H1 (cell line): ENCODE results near the gene TBCE. TPM values are rescaled to one million over a fixed set of nuclear protein-coding genes. Genes with fewer than 3 reads are reported as not detected.
A peak's percentile ranks its signal among the peaks of the same experiment; 100 is the strongest.

Experiments
- CTCF ChIA-PET: fragments of 300-600 bp; sonication (Branson Sonifier 250); formaldehyde crosslinking; loops from one replicate; lab custom pipeline; 2021; ENCODE audit not compliant: partially characterized antibody; lab: Charles Lee
- POLR2A ChIA-PET: fragments of 300-600 bp; sonication (Branson Sonifier 250); formaldehyde crosslinking; loops from one replicate; lab custom pipeline; 2021; ENCODE audit warnings: inconsistent platforms; ENCODE audit not compliant: partially characterized antibody; lab: Charles Lee
- DNase-seq, 2 experiments: peaks; one replicate each; pipeline versions ENCODE4 v3.0.0 to v3.0.0-alpha.2; 2010 to 2022; ENCODE audit warnings: low spot score in 2 of 2, low read depth in 1 of 2, mixed read lengths in 1 of 2
- FAIRE-seq: peaks from 2 replicates; lab custom pipeline; 2011; peaks lifted over from hg19 to GRCh38; lab: Jason Lieb, UNC
- H2AFZ ChIP-seq: 2 replicates; pipeline ENCODE4 v1.8.1; 2012; ENCODE audit warnings: low read length, inconsistent platforms
- H2AK5ac ChIP-seq: 2 replicates; pipeline ENCODE4 v1.6.1; 2013; ENCODE audit warnings: low read depth, low read length
- H2BK120ac ChIP-seq: replicated peaks from 2 replicates; pipeline ENCODE3; 2013; ENCODE audit warnings: low read depth, low read length, inconsistent platforms
- H2BK12ac ChIP-seq: 2 replicates; pipeline ENCODE4 v1.6.1; 2013; ENCODE audit warnings: low read depth, low read length
- H2BK15ac ChIP-seq: 2 replicates; pipeline ENCODE4 v1.6.1; 2013; ENCODE audit warnings: low read length
- H2BK20ac ChIP-seq: 2 replicates; pipeline ENCODE4 v1.6.1; 2013; ENCODE audit warnings: low read length
- H2BK5ac ChIP-seq: 2 replicates; pipeline ENCODE4 v1.6.1; 2013; ENCODE audit warnings: low read depth, low read length
- H3K14ac ChIP-seq: 2 replicates; pipeline ENCODE4 v1.6.1; 2013; ENCODE audit warnings: inconsistent platforms; ENCODE audit not compliant: insufficient read length
- H3K18ac ChIP-seq: 2 replicates; pipeline ENCODE4 v1.6.1; 2013; ENCODE audit warnings: low read length; ENCODE audit errors: extremely low read depth
- H3K23ac ChIP-seq: 2 replicates; pipeline ENCODE4 v1.6.1; 2013; ENCODE audit warnings: inconsistent platforms; ENCODE audit not compliant: insufficient read length
- H3K23me2 ChIP-seq: 2 replicates; pipeline ENCODE4 v1.6.1; 2013; ENCODE audit warnings: low read depth, low read length
- H3K27ac ChIP-seq: 2 replicates; pipeline ENCODE4 v1.6.1; 2011; ENCODE audit warnings: low read depth, low read length, inconsistent platforms
- H3K27me3 ChIP-seq, 4 experiments: replicated peaks in 1 of 4; 1 replicate in 1 of 4; 2 replicates in 3 of 4; pipeline versions ENCODE4 v1.6.1 to v1.8.1; 2011 to 2013; ENCODE audit warnings: low read length in 3 of 4, mild to moderate bottlenecking in 3 of 4, inconsistent platforms in 2 of 4, mixed read lengths in 2 of 4, moderate library complexity in 1 of 4; ENCODE audit not compliant: control insufficient read depth in 3 of 4, insufficient read depth in 3 of 4; ENCODE audit errors: extremely low read depth in 1 of 4
- H3K36me3 ChIP-seq, 4 experiments: 2 replicates each; pipeline versions ENCODE4 v1.6.1 to v1.8.1; 2011 to 2013; ENCODE audit warnings: mild to moderate bottlenecking in 4 of 4, low read length in 3 of 4, moderate library complexity in 2 of 4, control low read depth in 1 of 4, inconsistent platforms in 1 of 4; ENCODE audit not compliant: insufficient read depth in 4 of 4, control insufficient read depth in 2 of 4
- H3K4ac ChIP-seq: replicated peaks from 2 replicates; pipeline ENCODE3; 2013; ENCODE audit warnings: low read length, low read depth, mixed read lengths, inconsistent platforms; ENCODE audit not compliant: insufficient read length
- H3K4me1 ChIP-seq, 4 experiments: replicated peaks in 1 of 4; 1 replicate in 1 of 4; 2 replicates in 3 of 4; pipeline versions ENCODE4 v1.6.1 to v1.8.1; 2011 to 2013; ENCODE audit warnings: low read length in 3 of 4, inconsistent platforms in 2 of 4, mixed read lengths in 1 of 4; ENCODE audit not compliant: insufficient read depth in 4 of 4, control insufficient read depth in 3 of 4
- H3K4me2 ChIP-seq, 2 experiments: 2 replicates each; pipeline versions ENCODE4 v1.6.1 to v1.8.1; 2011 to 2013; ENCODE audit warnings: low read depth in 2 of 2, low read length in 2 of 2, control low read depth in 1 of 2, inconsistent platforms in 1 of 2, mild to moderate bottlenecking in 1 of 2; ENCODE audit not compliant: insufficient read depth in 1 of 2
- H3K4me3 ChIP-seq, 4 experiments: fragments of 200-600, 300-600 bp in 1 of 4; sonication (generic), shearing (Covaris generic), sonication (Bioruptor Twin) in 1 of 4; 2 replicates each; pipeline versions ENCODE4 v1.5.1 to v1.8.1; 2011 to 2016; ENCODE audit warnings: low read length in 4 of 4, low read depth in 3 of 4, control low read depth in 2 of 4, inconsistent platforms in 2 of 4, mild to moderate bottlenecking in 2 of 4, mixed read lengths in 1 of 4, moderate library complexity in 1 of 4; ENCODE audit not compliant: insufficient read depth in 2 of 4; ENCODE audit errors: extremely low read depth in 1 of 4
- H3K56ac ChIP-seq: replicated peaks from 2 replicates; pipeline ENCODE3; 2013; ENCODE audit warnings: low read depth, mild to moderate bottlenecking, mixed read lengths, low read length, inconsistent platforms; ENCODE audit not compliant: insufficient read length
- H3K79me1 ChIP-seq: 2 replicates; pipeline ENCODE4 v1.6.1; 2013; ENCODE audit warnings: low read depth, low read length, control low read depth
- H3K79me2 ChIP-seq, 2 experiments: 2 replicates each; pipeline versions ENCODE4 v1.6.1 to v1.8.1; 2012 to 2013; ENCODE audit warnings: low read length in 2 of 2, mild to moderate bottlenecking in 2 of 2, inconsistent platforms in 1 of 2; ENCODE audit not compliant: insufficient read depth in 2 of 2, control insufficient read depth in 1 of 2
- H3K9ac ChIP-seq, 4 experiments: replicated peaks in 1 of 4; 1 replicate in 1 of 4; 2 replicates in 3 of 4; pipeline versions ENCODE4 v1.6.1 to v1.8.1; 2011 to 2013; ENCODE audit warnings: low read depth in 3 of 4, low read length in 3 of 4, control low read depth in 2 of 4, mild to moderate bottlenecking in 2 of 4, moderate library complexity in 2 of 4, inconsistent platforms in 1 of 4; ENCODE audit errors: extremely low read depth in 1 of 4
- H3K9me3 ChIP-seq, 2 experiments: 2 replicates each; pipeline versions ENCODE4 v1.6.1 to v1.8.1; 2012 to 2013; ENCODE audit warnings: mild to moderate bottlenecking in 2 of 2, moderate library complexity in 2 of 2, control low read depth in 1 of 2, inconsistent platforms in 1 of 2, low read depth in 1 of 2, low read length in 1 of 2, mixed read lengths in 1 of 2; ENCODE audit not compliant: insufficient read depth in 2 of 2
- H4K20me1 ChIP-seq, 2 experiments: replicated peaks in 1 of 2; 2 replicates each; pipeline versions ENCODE3 to v1.8.1; 2011 to 2013; ENCODE audit warnings: inconsistent platforms in 2 of 2, low read length in 2 of 2, mild to moderate bottlenecking in 1 of 2; ENCODE audit not compliant: insufficient read depth in 2 of 2, control insufficient read depth in 1 of 2
- H4K5ac ChIP-seq: 2 replicates; pipeline ENCODE4 v1.6.1; 2013; ENCODE audit warnings: low read length, low read depth, mixed read lengths, inconsistent platforms; ENCODE audit not compliant: insufficient read length
- H4K8ac ChIP-seq: 2 replicates; pipeline ENCODE4 v1.8.0; 2013; ENCODE audit warnings: mild to moderate bottlenecking, moderate library complexity, low read length, inconsistent platforms; ENCODE audit not compliant: insufficient read depth; ENCODE audit errors: extremely low read depth
- H4K91ac ChIP-seq: replicated peaks from 2 replicates; pipeline ENCODE3; 2013; ENCODE audit warnings: low read length, mixed read lengths, inconsistent platforms; ENCODE audit not compliant: insufficient read length
- whole genome bisulfite sequencing, 2 experiments: shearing (Covaris generic) in 1 of 2; methylation state at CpG; one replicate each; pipeline versions ENCODE4 v1.1.6 to v1.1.7; 2013 to 2015; ENCODE audit warnings: low lambda C conversion rate in 2 of 2, mixed read lengths in 2 of 2, inconsistent platforms in 1 of 2, low coverage in 1 of 2, missing lambda C conversion rate in 1 of 2; ENCODE audit not compliant: insufficient replicate concordance in 2 of 2, insufficient coverage in 1 of 2, insufficient read length in 1 of 2; ENCODE audit errors: extremely low coverage in 1 of 2, missing lambda C conversion rate in 1 of 2; 5-methylcytosine and 5-hydroxymethylcytosine counted together
- polyA plus RNA-seq, 7 experiments: library from polyadenylated mRNA; depleted of rRNA in 3 of 7; stranded (reverse) in 5 of 7; unstranded in 2 of 7; fragments of >200 nt in 5 of 7; fragments of 200-250 nt in 2 of 7; gene quantifications; 1 replicate in 5 of 7; 2 replicates in 1 of 7; 4 replicates in 1 of 7; pipeline versions ENCODE4 v1.2.1 to v1.2.3, GENCODE V29; 2011 to 2013; ENCODE audit warnings: missing spikeins in 2 of 7, mixed read lengths in 2 of 7
- total RNA-seq: library from RNA; stranded (reverse); fragmentation: NEBNext Ultra II Directional; extraction: Animal tissue kit (Norgen Biotek cat#: 25700); gene quantifications from 2 replicates; pipeline ENCODE4 v1.2.1, GENCODE V29; 2021

The TBCE gene
- total and polyA plus RNA-seq, 2 of the 8 experiments (the other 6 are each of a cell fraction or from before 2014, with no cell fraction given) = 22.7 to 42.9 TPM

- no peak overlapping the region for H3K4me3 ChIP-seq
- no peak overlapping the region for H2AK5ac ChIP-seq
- no peak overlapping the region for H2BK12ac ChIP-seq
- peak overlapping the region; percentile 47 for H3K56ac ChIP-seq
- H2BK120ac ChIP-seq = no peak overlapping the region
- ChIA-PET POLR2A (interaction anchor here (0.9 to 1.0 kb wide), 2 partner anchors 9 to 225 kb away, joined by 3 read pairs; no protein-coding TSS in a partner anchor), CTCF (interaction anchor here (1.3 kb wide), 1 partner anchor 96 kb away, joined by 6 read pairs; no protein-coding TSS in a partner anchor)
- no peak overlapping the region for H3K14ac ChIP-seq
- FAIRE-seq (no peak), DNase-seq (no peak)
- H2BK5ac ChIP-seq = no peak overlapping the region
- no peak overlapping the region for H3K18ac ChIP-seq
- no peaks in the 10 kb centered on the region for H3K9me3 ChIP-seq
- no peak overlapping the region for H2BK20ac ChIP-seq
- H3K4ac ChIP-seq = no peak overlapping the region
- H3K23ac ChIP-seq = no peak overlapping the region
- H3K4me1 ChIP-seq = peaks cover 0 to 3% (median 1%) of the 10 kb centered on the region in 4 experiments; a peak in 3 of 7 replicates
- no peak overlapping the region for H3K27ac ChIP-seq
- H3K79me1 ChIP-seq = no peaks in the 10 kb centered on the region; the same call in 1 of the 2 replicates
- no peaks in the 10 kb centered on the region for H3K23me2 ChIP-seq
- no peak overlapping the region for H2BK15ac ChIP-seq
- H3K36me3 ChIP-seq = peaks cover 0 to 29% (median 2%) of the 10 kb centered on the region in 4 experiments; a peak in 4 of 8 replicates
- H4K5ac ChIP-seq = no peak overlapping the region
- H4K91ac ChIP-seq = no peak overlapping the region
- H4K20me1 ChIP-seq = peaks cover 11 to 15% of the 10 kb centered on the region in 2 experiments
- WGBS, 2 experiments = 86% methylated on average over 6 of the region's 6 CpGs; no CpG with 5 or more reads in 1 of the 2 experiments
- no peak overlapping the region for H3K4me2 ChIP-seq
- no peaks in the 10 kb centered on the region for H3K27me3 ChIP-seq
- H2AFZ ChIP-seq = no peak overlapping the region
- no peak overlapping the region for H4K8ac ChIP-seq
- peaks cover 35 to 100% of the 10 kb centered on the region in 2 experiments for H3K79me2 ChIP-seq
- no peak overlapping the region for H3K9ac ChIP-seq
Observed at GRCh38 chr1:235320521-235321179, 46.6 kb upstream of the TBCE start.
